Neural cell (in vitro differentiated cells): ENCODE data around the gene CERT1. TPM values are rescaled to one million over a fixed set of nuclear protein-coding genes. Genes with fewer than 3 reads are reported as not detected.

ENCODE experiments used
- H2AFZ ChIP-seq: fragments of 200-600, 300-800 bp; sonication (generic), shearing (Covaris generic); 2 replicates; pipeline ENCODE4 v1.6.0; 2014; ENCODE audit warnings: low read depth, mild to moderate bottlenecking, antibody characterized with exemption, low read length, moderate library complexity
- H3F3A ChIP-seq: fragments of 200-600 bp; shearing (Covaris generic); 2 replicates; pipeline ENCODE4 v1.6.1; 2016; ENCODE audit warnings: mild to moderate bottlenecking, moderate library complexity, mixed read lengths, antibody characterized with exemption, low read length; ENCODE audit not compliant: insufficient read depth, poor library complexity, severe bottlenecking
- H3K27ac ChIP-seq: fragments of 200-600, 300-800 bp; sonication (generic), shearing (Covaris generic); 2 replicates; pipeline ENCODE4 v1.5.1; 2014; ENCODE audit warnings: mild to moderate bottlenecking, low read length, moderate library complexity
- H3K27me3 ChIP-seq: fragments of 300-800, 200-600 bp; sonication (generic), shearing (Covaris generic); 2 replicates; pipeline ENCODE4 v1.6.0; 2014; ENCODE audit warnings: mild to moderate bottlenecking, low read depth, low read length, moderate library complexity; ENCODE audit not compliant: insufficient read depth
- H3K36me3 ChIP-seq: fragments of 300-800, 200-600 bp; sonication (generic), shearing (Covaris generic); 2 replicates; pipeline ENCODE4 v1.5.1; 2014; ENCODE audit warnings: mild to moderate bottlenecking, antibody characterized with exemption, low read length, moderate library complexity; ENCODE audit not compliant: insufficient read depth
- H3K4me2 ChIP-seq: fragments of 300-800, 200-600 bp; sonication (generic), shearing (Covaris generic); 2 replicates; pipeline ENCODE4 v1.6.0; 2014; ENCODE audit warnings: mild to moderate bottlenecking, low read length
- H3K4me3 ChIP-seq: fragments of 300-800, 200-600 bp; sonication (generic), shearing (Covaris generic); 2 replicates; pipeline ENCODE4 v1.5.1; 2014; ENCODE audit warnings: mild to moderate bottlenecking, low read length, moderate library complexity
- H3K79me2 ChIP-seq: fragments of 200-600 bp; shearing (Covaris generic); replicated peaks from 2 replicates; pipeline ENCODE4 v1.6.0; 2014; ENCODE audit warnings: mild to moderate bottlenecking, low read length, moderate library complexity; ENCODE audit not compliant: insufficient read depth
- H3K9ac ChIP-seq: fragments of 300-800, 200-600 bp; sonication (generic), shearing (Covaris generic); 2 replicates; pipeline ENCODE4 v1.6.1; 2016; ENCODE audit warnings: mild to moderate bottlenecking, low read length, mixed read lengths
- H3K9me2 ChIP-seq: fragments of 200-600 bp; shearing (Covaris generic); 2 replicates; pipeline ENCODE4 v1.6.1; 2016; ENCODE audit warnings: mild to moderate bottlenecking, low read length, mixed read lengths; ENCODE audit not compliant: insufficient read depth
- H3K9me3 ChIP-seq: fragments of 200-600, 300-800 bp; sonication (generic), shearing (Covaris generic); 2 replicates; pipeline ENCODE4 v1.6.1; 2016; ENCODE audit warnings: mild to moderate bottlenecking, mixed run types, low read length, moderate library complexity, mixed read lengths
- H4K20me1 ChIP-seq: fragments of 200-600 bp; shearing (Covaris generic); 2 replicates; pipeline ENCODE4 v1.6.1; 2016; ENCODE audit warnings: mild to moderate bottlenecking, mixed run types; ENCODE audit not compliant: insufficient read depth
- EP300 ChIP-seq: fragments of 450-650 bp; conservative IDR thresholded peaks from 2 replicates; pipeline ENCODE4 v1.6.1; 2014; ENCODE audit warnings: antibody characterized with exemption, mild to moderate bottlenecking, moderate library complexity; ENCODE audit not compliant: poor library complexity, severe bottlenecking
- EZH2 ChIP-seq: fragments of 200-600, 300-800 bp; shearing (Covaris generic), sonication (generic); IDR thresholded peaks from 2 replicates; pipeline ENCODE4 v1.6.1; 2014; ENCODE audit warnings: antibody characterized with exemption, low read length, borderline replicate concordance, mild to moderate bottlenecking; ENCODE audit not compliant: insufficient read depth, poor library complexity, severe bottlenecking
- MXI1 ChIP-seq: fragments of 450-650 bp; conservative IDR thresholded peaks from 2 replicates; pipeline ENCODE4 v1.6.1; 2014; ENCODE audit warnings: antibody characterized with exemption, mild to moderate bottlenecking; ENCODE audit not compliant: poor library complexity, severe bottlenecking
- POLR2AphosphoS5 ChIP-seq: IDR thresholded peaks from 2 replicates; pipeline ENCODE4 v1.6.1; 2012
- RAD21 ChIP-seq: fragments of 450-650 bp; conservative IDR thresholded peaks from 2 replicates; pipeline ENCODE4 v1.6.1; 2014; ENCODE audit warnings: antibody characterized with exemption, mild to moderate bottlenecking, moderate library complexity
- SMC3 ChIP-seq: fragments of 450-650 bp; conservative IDR thresholded peaks from 2 replicates; pipeline ENCODE4 v1.6.1; 2014; ENCODE audit warnings: antibody characterized with exemption, mild to moderate bottlenecking, moderate library complexity; ENCODE audit not compliant: poor library complexity
- TAF1 ChIP-seq: IDR thresholded peaks from 2 replicates; pipeline ENCODE4 v1.6.1; 2012; ENCODE audit warnings: low read depth
- polyA plus RNA-seq: library from polyadenylated mRNA; depleted of rRNA; stranded (reverse); fragments of >200 nt; gene quantifications from 2 replicates; pipeline ENCODE4 v1.2.3, GENCODE V29; 2014
- TF ChIP-seq, protein P1 (sequence below): IDR thresholded peaks from 2 replicates; pipeline ENCODE4 v1.6.1; 2012; ENCODE audit warnings: borderline replicate concordance
- TF ChIP-seq, protein P2 (sequence below): fragments of 450-650 bp; IDR thresholded peaks from 2 replicates; pipeline ENCODE4 v1.5.1; 2014; ENCODE audit warnings: antibody characterized with exemption, mild to moderate bottlenecking, moderate library complexity; ENCODE audit not compliant: poor library complexity, severe bottlenecking

Gene CERT1
- polyA plus RNA-seq, 1 donor from 2014 or later: 24.3 TPM

GRCh38 chr5:75460942-75461610, 50.4 kb downstream of the CERT1 start:
- H3K4me2 ChIP-seq: no peak overlapping the region

GRCh38 chr5:75460532-75460931, 50.9 kb downstream of the CERT1 start:
- H3K27ac ChIP-seq: no peak overlapping the region
- H3K79me2 ChIP-seq: no peaks in the 10 kb centered on the region
- no peaks in the 10 kb centered on the region for H3K27me3 ChIP-seq
- no peak overlapping the region for H3K4me3 ChIP-seq
- H3K9ac ChIP-seq: no peak overlapping the region
- H3K9me2 ChIP-seq: no peaks in the 10 kb centered on the region
- no peaks in the 10 kb centered on the region for H3F3A ChIP-seq
- peaks cover 7% of the 10 kb centered on the region for H3K36me3 ChIP-seq
- no peaks in the 10 kb centered on the region for H4K20me1 ChIP-seq
- no peak overlapping the region for H2AFZ ChIP-seq
- H3K4me2 ChIP-seq: no peak overlapping the region
- TF ChIP-seq TAF1 (no peak), RAD21 (no peak), SMC3 (no peak), EZH2 (no peak), POLR2AphosphoS5 (no peak), MXI1 (no peak), EP300 (no peak)
- TF ChIP-seq, protein P1, sequence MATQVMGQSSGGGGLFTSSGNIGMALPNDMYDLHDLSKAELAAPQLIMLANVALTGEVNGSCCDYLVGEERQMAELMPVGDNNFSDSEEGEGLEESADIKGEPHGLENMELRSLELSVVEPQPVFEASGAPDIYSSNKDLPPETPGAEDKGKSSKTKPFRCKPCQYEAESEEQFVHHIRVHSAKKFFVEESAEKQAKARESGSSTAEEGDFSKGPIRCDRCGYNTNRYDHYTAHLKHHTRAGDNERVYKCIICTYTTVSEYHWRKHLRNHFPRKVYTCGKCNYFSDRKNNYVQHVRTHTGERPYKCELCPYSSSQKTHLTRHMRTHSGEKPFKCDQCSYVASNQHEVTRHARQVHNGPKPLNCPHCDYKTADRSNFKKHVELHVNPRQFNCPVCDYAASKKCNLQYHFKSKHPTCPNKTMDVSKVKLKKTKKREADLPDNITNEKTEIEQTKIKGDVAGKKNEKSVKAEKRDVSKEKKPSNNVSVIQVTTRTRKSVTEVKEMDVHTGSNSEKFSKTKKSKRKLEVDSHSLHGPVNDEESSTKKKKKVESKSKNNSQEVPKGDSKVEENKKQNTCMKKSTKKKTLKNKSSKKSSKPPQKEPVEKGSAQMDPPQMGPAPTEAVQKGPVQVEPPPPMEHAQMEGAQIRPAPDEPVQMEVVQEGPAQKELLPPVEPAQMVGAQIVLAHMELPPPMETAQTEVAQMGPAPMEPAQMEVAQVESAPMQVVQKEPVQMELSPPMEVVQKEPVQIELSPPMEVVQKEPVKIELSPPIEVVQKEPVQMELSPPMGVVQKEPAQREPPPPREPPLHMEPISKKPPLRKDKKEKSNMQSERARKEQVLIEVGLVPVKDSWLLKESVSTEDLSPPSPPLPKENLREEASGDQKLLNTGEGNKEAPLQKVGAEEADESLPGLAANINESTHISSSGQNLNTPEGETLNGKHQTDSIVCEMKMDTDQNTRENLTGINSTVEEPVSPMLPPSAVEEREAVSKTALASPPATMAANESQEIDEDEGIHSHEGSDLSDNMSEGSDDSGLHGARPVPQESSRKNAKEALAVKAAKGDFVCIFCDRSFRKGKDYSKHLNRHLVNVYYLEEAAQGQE: no peak
- TF ChIP-seq, protein P2, sequence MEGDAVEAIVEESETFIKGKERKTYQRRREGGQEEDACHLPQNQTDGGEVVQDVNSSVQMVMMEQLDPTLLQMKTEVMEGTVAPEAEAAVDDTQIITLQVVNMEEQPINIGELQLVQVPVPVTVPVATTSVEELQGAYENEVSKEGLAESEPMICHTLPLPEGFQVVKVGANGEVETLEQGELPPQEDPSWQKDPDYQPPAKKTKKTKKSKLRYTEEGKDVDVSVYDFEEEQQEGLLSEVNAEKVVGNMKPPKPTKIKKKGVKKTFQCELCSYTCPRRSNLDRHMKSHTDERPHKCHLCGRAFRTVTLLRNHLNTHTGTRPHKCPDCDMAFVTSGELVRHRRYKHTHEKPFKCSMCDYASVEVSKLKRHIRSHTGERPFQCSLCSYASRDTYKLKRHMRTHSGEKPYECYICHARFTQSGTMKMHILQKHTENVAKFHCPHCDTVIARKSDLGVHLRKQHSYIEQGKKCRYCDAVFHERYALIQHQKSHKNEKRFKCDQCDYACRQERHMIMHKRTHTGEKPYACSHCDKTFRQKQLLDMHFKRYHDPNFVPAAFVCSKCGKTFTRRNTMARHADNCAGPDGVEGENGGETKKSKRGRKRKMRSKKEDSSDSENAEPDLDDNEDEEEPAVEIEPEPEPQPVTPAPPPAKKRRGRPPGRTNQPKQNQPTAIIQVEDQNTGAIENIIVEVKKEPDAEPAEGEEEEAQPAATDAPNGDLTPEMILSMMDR: no peak
- H3K9me3 ChIP-seq: no peaks in the 10 kb centered on the region

More at GRCh38 chr5:75460942-75461610, 50.4 kb downstream of the CERT1 start:
- H3K4me3 ChIP-seq: no peak overlapping the region
- H3K9me2 ChIP-seq: no peaks in the 10 kb centered on the region
- no peaks in the 10 kb centered on the region for H3K9me3 ChIP-seq
- H4K20me1 ChIP-seq: no peaks in the 10 kb centered on the region
- H3K36me3 ChIP-seq: peaks cover 7% of the 10 kb centered on the region
- TF ChIP-seq EZH2: no peak
- TF ChIP-seq, protein P1: no peak
- no peak for TF ChIP-seq TAF1
- TF ChIP-seq MXI1: no peak
- TF ChIP-seq, protein P2: no peak
- TF ChIP-seq POLR2AphosphoS5: no peak
- TF ChIP-seq RAD21: no peak
- TF ChIP-seq SMC3: no peak
- no peak for TF ChIP-seq EP300
- no peaks in the 10 kb centered on the region for H3F3A ChIP-seq
- no peak overlapping the region for H2AFZ ChIP-seq
- no peaks in the 10 kb centered on the region for H3K27me3 ChIP-seq
- H3K9ac ChIP-seq: no peak overlapping the region
- no peak overlapping the region for H3K27ac ChIP-seq
- H3K79me2 ChIP-seq: no peaks in the 10 kb centered on the region
